ENCODE measurements around the gene PRR20G. TPM values are rescaled to one million over a fixed set of nuclear protein-coding genes. Genes with fewer than 3 reads are reported as not detected.

Gene PRR20G
- polyA plus RNA-seq, 3 donors, result not detected

GRCh38 chr3:127265581-127265981 is 22.3 kb downstream of the PRR20G start:
- no peak for DNase-seq
- no peak overlapping the region for H3K4me3 ChIP-seq (replicated peaks in 1 of 3; ENCODE audit: low read depth in 2 of 3, low read length in 3 of 3)
- H3K9me3 Mint-ChIP-seq, result peaks cover 8 to 22% (median 16%) of the 10 kb centered on the region in 7 donors
- peaks cover 7 to 10% (median 8%) of the 10 kb centered on the region in 3 donors for H3K27me3 Mint-ChIP-seq (ENCODE audit: low read depth in 3 of 3)
- no peaks in the 10 kb centered on the region for H4K20me1 ChIP-seq (ENCODE audit: insufficient read depth, low read length)
- 97% methylated on average over 6 of the region's 7 CpGs for WGBS (ENCODE audit: insufficient coverage)
- no peak overlapping the region for H3K9ac ChIP-seq (ENCODE audit: insufficient read depth, low read length, poor library complexity, severe bottlenecking)
- H3K27ac Mint-ChIP-seq, result no peak overlapping the region
- no peaks in the 10 kb centered on the region for H3K4me1 ChIP-seq (ENCODE audit: control insufficient read depth in 1 of 2, insufficient read depth in 2 of 2, low read length in 2 of 2)
- H3K4me3 Mint-ChIP-seq, result no peak overlapping the region
- no peaks in the 10 kb centered on the region for H3K36me3 ChIP-seq (replicated peaks in 1 of 2; ENCODE audit: control insufficient read depth in 1 of 2, insufficient read depth in 2 of 2, low read length in 2 of 2)
- H3K4me2 ChIP-seq (replicated peaks; ENCODE audit: extremely low read depth, low read length, poor library complexity, severe bottlenecking), result no peak overlapping the region
- peaks cover 12 to 19% of the 10 kb centered on the region in 2 donors for H3K9me3 ChIP-seq (replicated peaks in 1 of 2; ENCODE audit: control insufficient read depth in 1 of 2, insufficient read depth in 1 of 2, low read length in 2 of 2)
- H2AFZ ChIP-seq (ENCODE audit: insufficient read depth, low read depth, low read length, poor library complexity, severe bottlenecking), result no peak overlapping the region
- H3K27me3 ChIP-seq (ENCODE audit: control insufficient read depth in 2 of 2, insufficient read depth in 2 of 2, low read length in 2 of 2), result no peaks in the 10 kb centered on the region
- no peaks in the 10 kb centered on the region for H3K36me3 Mint-ChIP-seq
- H3K79me2 ChIP-seq (ENCODE audit: insufficient read depth, low read length), result no peaks in the 10 kb centered on the region
- no peak for TF ChIP-seq CTCF (IDR thresholded peaks at IDR 0.05)
- intact Hi-C loops (cut with micrococcal nuclease), result no loop called here
- no peaks in the 10 kb centered on the region for H3K4me1 Mint-ChIP-seq
- H3K27ac ChIP-seq (ENCODE audit: low read depth in 1 of 2, low read length in 2 of 2), result no peak overlapping the region

- no peak for DNase-seq
- no peak for TF ChIP-seq CTCF (IDR thresholded peaks at IDR 0.05)
- Histone ChIP-seq H3K27ac (ENCODE audit: low read depth in 1 of 2, low read length in 2 of 2) (no peak overlapping the region), H3K4me3 (replicated peaks in 1 of 3; ENCODE audit: low read depth in 2 of 3, low read length in 3 of 3) (no peak overlapping the region), H2AFZ (ENCODE audit: insufficient read depth, low read depth, low read length, poor library complexity, severe bottlenecking) (no peak overlapping the region), H3K4me1 (ENCODE audit: control insufficient read depth in 1 of 2, insufficient read depth in 2 of 2, low read length in 2 of 2) (no peaks in the 10 kb centered on the region), H3K9ac (ENCODE audit: insufficient read depth, low read length, poor library complexity, severe bottlenecking) (no peak overlapping the region), H3K27me3 (ENCODE audit: control insufficient read depth in 2 of 2, insufficient read depth in 2 of 2, low read length in 2 of 2) (no peaks in the 10 kb centered on the region), H4K20me1 (ENCODE audit: insufficient read depth, low read length) (no peaks in the 10 kb centered on the region), H3K4me2 (replicated peaks; ENCODE audit: extremely low read depth, low read length, poor library complexity, severe bottlenecking) (no peak overlapping the region), H3K9me3 (replicated peaks in 1 of 2; ENCODE audit: control insufficient read depth in 1 of 2, insufficient read depth in 1 of 2, low read length in 2 of 2) (peaks cover 11 to 19% of the 10 kb centered on the region in 2 donors), H3K36me3 (replicated peaks in 1 of 2; ENCODE audit: control insufficient read depth in 1 of 2, insufficient read depth in 2 of 2, low read length in 2 of 2) (no peaks in the 10 kb centered on the region), H3K79me2 (ENCODE audit: insufficient read depth, low read length) (no peaks in the 10 kb centered on the region)
- peaks cover 7 to 10% (median 8%) of the 10 kb centered on the region in 3 donors for H3K27me3 Mint-ChIP-seq (ENCODE audit: low read depth in 3 of 3)
- H3K27ac Mint-ChIP-seq, result no peak overlapping the region
- intact Hi-C loops (cut with micrococcal nuclease), result no loop called here
- no peaks in the 10 kb centered on the region for H3K4me1 Mint-ChIP-seq
- no peak overlapping the region for H3K4me3 Mint-ChIP-seq
- no peaks in the 10 kb centered on the region for H3K36me3 Mint-ChIP-seq
- peaks cover 8 to 22% (median 16%) of the 10 kb centered on the region in 7 donors for H3K9me3 Mint-ChIP-seq
- WGBS (ENCODE audit: insufficient coverage), result 99% methylated on average over 7 of the region's 11 CpGs
Measured at GRCh38 chr3:127264794-127265514, 22.9 kb downstream of the PRR20G start.

Data from CD14-positive monocyte (primary cell).